Measurements from ENCODE around the gene TIGD4. TPM values are rescaled to one million over a fixed set of nuclear protein-coding genes. Genes with fewer than 3 reads are reported as not detected.

The TIGD4 gene
- total RNA-seq, 1 experiment from 2014 or later: 2.0 TPM

DNA sequence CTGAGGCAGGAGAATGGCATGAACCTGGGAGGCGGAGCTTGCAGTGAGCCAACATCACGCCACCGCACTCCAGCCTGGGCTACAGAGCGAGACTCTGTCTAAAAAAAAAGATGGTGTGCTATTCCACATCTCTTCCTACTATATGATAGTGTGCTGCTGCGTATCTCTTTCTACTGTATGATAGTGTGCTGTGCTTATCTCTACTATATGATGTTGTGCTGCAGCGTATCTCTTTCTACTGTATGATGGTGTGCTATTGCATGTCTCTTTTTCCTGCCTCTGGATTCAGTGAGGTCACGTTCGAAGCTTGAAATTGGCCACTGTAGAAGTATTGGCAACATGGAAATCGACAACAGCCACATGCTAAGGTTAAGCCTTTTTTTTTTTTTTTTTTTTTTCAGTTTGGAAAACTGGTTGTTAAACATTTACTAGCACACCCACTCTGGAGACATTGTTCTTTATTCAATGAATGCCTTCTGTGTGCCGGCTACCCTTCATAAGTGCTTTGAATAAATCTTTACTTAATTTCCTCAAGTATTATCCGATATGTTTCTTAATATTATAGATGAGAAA is 31.3 kb upstream of the TIGD4 start:
- H3K4me1 Mint-ChIP-seq: peaks cover 10 to 27% of the 10 kb centered on the region in 2 experiments
- peaks cover 7 to 46% (median 35%) of the 10 kb centered on the region in 3 experiments for H3K36me3 Mint-ChIP-seq (ENCODE audit: insufficient read depth in 1 of 3, low read depth in 3 of 3)

More for the DNA sequence above, 31.3 kb upstream of the TIGD4 start:
- H2BK12ac ChIP-seq (ENCODE audit: insufficient read length, low read depth, low read length): no peak overlapping the region
- Mint-ChIP-seq H3K9me3 (peaks cover 14 to 21% of the 10 kb centered on the region in 2 experiments), H3K27me3 (ENCODE audit: low read depth) (no peaks in the 10 kb centered on the region), H3K4me3 (no peak overlapping the region), H3K27ac (0 out of 7 replicates have a peak overlapping the region, but pooled peaks of 1 of the 3 experiments have one; percentile 72)
- no peak overlapping the region for H2BK120ac ChIP-seq (ENCODE audit: low read depth, low read length, poor library complexity, severe bottlenecking)
- H2AFZ ChIP-seq (ENCODE audit: low read length): no peak overlapping the region
- no peak overlapping the region for H4K5ac ChIP-seq (ENCODE audit: insufficient read length, low read depth, low read length)
- H2BK15ac ChIP-seq (ENCODE audit: low read depth, low read length): no peak overlapping the region
- no peak overlapping the region for H3K14ac ChIP-seq (ENCODE audit: insufficient read depth, low read length)
- peaks cover 2% of the 10 kb centered on the region; the same call in 1 of the 2 replicates for H3K79me2 ChIP-seq (ENCODE audit: insufficient read depth, low read length)
- H3K18ac ChIP-seq (ENCODE audit: insufficient read length, low read depth, low read length): no peak overlapping the region
- H3K4ac ChIP-seq (ENCODE audit: low read depth, low read length): no peak overlapping the region
- no peaks in the 10 kb centered on the region for H3K27me3 ChIP-seq (ENCODE audit: insufficient read depth, low read length)
- no peak overlapping the region for H2BK20ac ChIP-seq (ENCODE audit: low read depth, low read length, poor library complexity, severe bottlenecking)
- H3K4me2 ChIP-seq (ENCODE audit: insufficient read depth, insufficient read length, low read length): no peak overlapping the region
- no peaks in the 10 kb centered on the region for H3K9me3 ChIP-seq (ENCODE audit: control insufficient read depth, low read depth, low read length)
- no CpG with 5 or more reads among the region's 11 CpGs for WGBS (ENCODE audit: extremely low coverage, insufficient read length, low lambda C conversion rate)
- no peak overlapping the region for H3K56ac ChIP-seq (ENCODE audit: insufficient read length, low read depth, low read length)
- H3K9ac ChIP-seq (ENCODE audit: extremely low read depth, insufficient read length, low read length): no peak overlapping the region
- H4K8ac ChIP-seq (replicated peaks; ENCODE audit: insufficient read length, low read depth, low read length): no peak overlapping the region
- no peak overlapping the region for H2AK5ac ChIP-seq (ENCODE audit: insufficient read length, low read length)
- H3K23me2 ChIP-seq (ENCODE audit: insufficient read length, low read depth, low read length, poor library complexity, severe bottlenecking): no peaks in the 10 kb centered on the region
- H3K23ac ChIP-seq (ENCODE audit: insufficient read length, low read depth, low read length): no peak overlapping the region
- no peaks in the 10 kb centered on the region for H4K20me1 ChIP-seq (ENCODE audit: control insufficient read depth, insufficient read depth, insufficient read length)
- DNase-seq: no peak
- H4K91ac ChIP-seq (ENCODE audit: insufficient read length, low read depth, low read length): no peak overlapping the region
- TF ChIP-seq CTCF (conservative IDR thresholded peaks at IDR 0.05): no peak
- no peak overlapping the region for H2BK5ac ChIP-seq (ENCODE audit: insufficient read length, low read length)
- H3T11ph ChIP-seq (ENCODE audit: low read length): no peak overlapping the region
- H3K27ac ChIP-seq (ENCODE audit: insufficient read length, low read depth, low read length): no peak overlapping the region
- peaks cover 3% of the 10 kb centered on the region for H3K79me1 ChIP-seq (ENCODE audit: insufficient read depth, low read depth, low read length, poor library complexity, severe bottlenecking)
- H3K4me1 ChIP-seq (ENCODE audit: insufficient read depth, low read length): no peaks in the 10 kb centered on the region; the same call in 1 of the 2 replicates

Measured in H9 (cell line).